H1 (cell line): ENCODE measurements around the gene NEB. TPM values are rescaled to one million over a fixed set of nuclear protein-coding genes. Genes with fewer than 3 reads are reported as not detected.

Experiments
- CTCF ChIA-PET: fragments of 300-600 bp; sonication (Branson Sonifier 250); formaldehyde crosslinking; loops from one replicate; lab custom pipeline; 2021; ENCODE audit not compliant: partially characterized antibody; lab: Charles Lee
- POLR2A ChIA-PET: fragments of 300-600 bp; sonication (Branson Sonifier 250); formaldehyde crosslinking; loops from one replicate; lab custom pipeline; 2021; ENCODE audit warnings: inconsistent platforms; ENCODE audit not compliant: partially characterized antibody; lab: Charles Lee
- DNase-seq, 2 experiments: peaks; one replicate each; pipeline versions ENCODE4 v3.0.0 to v3.0.0-alpha.2; 2010 to 2022; ENCODE audit warnings: low spot score in 2 of 2, low read depth in 1 of 2, mixed read lengths in 1 of 2
- FAIRE-seq: peaks from 2 replicates; lab custom pipeline; 2011; peaks lifted over from hg19 to GRCh38; lab: Jason Lieb, UNC
- H2AFZ ChIP-seq: 2 replicates; pipeline ENCODE4 v1.8.1; 2012; ENCODE audit warnings: low read length, inconsistent platforms
- H2AK5ac ChIP-seq: 2 replicates; pipeline ENCODE4 v1.6.1; 2013; ENCODE audit warnings: low read depth, low read length
- H2BK120ac ChIP-seq: replicated peaks from 2 replicates; pipeline ENCODE3; 2013; ENCODE audit warnings: low read depth, low read length, inconsistent platforms
- H2BK12ac ChIP-seq: 2 replicates; pipeline ENCODE4 v1.6.1; 2013; ENCODE audit warnings: low read depth, low read length
- H2BK15ac ChIP-seq: 2 replicates; pipeline ENCODE4 v1.6.1; 2013; ENCODE audit warnings: low read length
- H2BK20ac ChIP-seq: 2 replicates; pipeline ENCODE4 v1.6.1; 2013; ENCODE audit warnings: low read length
- H2BK5ac ChIP-seq: 2 replicates; pipeline ENCODE4 v1.6.1; 2013; ENCODE audit warnings: low read depth, low read length
- H3K14ac ChIP-seq: 2 replicates; pipeline ENCODE4 v1.6.1; 2013; ENCODE audit warnings: inconsistent platforms; ENCODE audit not compliant: insufficient read length
- H3K18ac ChIP-seq: 2 replicates; pipeline ENCODE4 v1.6.1; 2013; ENCODE audit warnings: low read length; ENCODE audit errors: extremely low read depth
- H3K23ac ChIP-seq: 2 replicates; pipeline ENCODE4 v1.6.1; 2013; ENCODE audit warnings: inconsistent platforms; ENCODE audit not compliant: insufficient read length
- H3K23me2 ChIP-seq: 2 replicates; pipeline ENCODE4 v1.6.1; 2013; ENCODE audit warnings: low read depth, low read length
- H3K27ac ChIP-seq: 2 replicates; pipeline ENCODE4 v1.6.1; 2011; ENCODE audit warnings: low read depth, low read length, inconsistent platforms
- H3K27me3 ChIP-seq, 4 experiments: replicated peaks in 1 of 4; 1 replicate in 1 of 4; 2 replicates in 3 of 4; pipeline versions ENCODE4 v1.6.1 to v1.8.1; 2011 to 2013; ENCODE audit warnings: low read length in 3 of 4, mild to moderate bottlenecking in 3 of 4, inconsistent platforms in 2 of 4, mixed read lengths in 2 of 4, moderate library complexity in 1 of 4; ENCODE audit not compliant: control insufficient read depth in 3 of 4, insufficient read depth in 3 of 4; ENCODE audit errors: extremely low read depth in 1 of 4
- H3K36me3 ChIP-seq, 4 experiments: 2 replicates each; pipeline versions ENCODE4 v1.6.1 to v1.8.1; 2011 to 2013; ENCODE audit warnings: mild to moderate bottlenecking in 4 of 4, low read length in 3 of 4, moderate library complexity in 2 of 4, control low read depth in 1 of 4, inconsistent platforms in 1 of 4; ENCODE audit not compliant: insufficient read depth in 4 of 4, control insufficient read depth in 2 of 4
- H3K4ac ChIP-seq: replicated peaks from 2 replicates; pipeline ENCODE3; 2013; ENCODE audit warnings: low read length, low read depth, mixed read lengths, inconsistent platforms; ENCODE audit not compliant: insufficient read length
- H3K4me1 ChIP-seq, 4 experiments: replicated peaks in 1 of 4; 1 replicate in 1 of 4; 2 replicates in 3 of 4; pipeline versions ENCODE4 v1.6.1 to v1.8.1; 2011 to 2013; ENCODE audit warnings: low read length in 3 of 4, inconsistent platforms in 2 of 4, mixed read lengths in 1 of 4; ENCODE audit not compliant: insufficient read depth in 4 of 4, control insufficient read depth in 3 of 4
- H3K4me2 ChIP-seq, 2 experiments: 2 replicates each; pipeline versions ENCODE4 v1.6.1 to v1.8.1; 2011 to 2013; ENCODE audit warnings: low read depth in 2 of 2, low read length in 2 of 2, control low read depth in 1 of 2, inconsistent platforms in 1 of 2, mild to moderate bottlenecking in 1 of 2; ENCODE audit not compliant: insufficient read depth in 1 of 2
- H3K4me3 ChIP-seq, 4 experiments: fragments of 200-600, 300-600 bp in 1 of 4; sonication (generic), shearing (Covaris generic), sonication (Bioruptor Twin) in 1 of 4; 2 replicates each; pipeline versions ENCODE4 v1.5.1 to v1.8.1; 2011 to 2016; ENCODE audit warnings: low read length in 4 of 4, low read depth in 3 of 4, control low read depth in 2 of 4, inconsistent platforms in 2 of 4, mild to moderate bottlenecking in 2 of 4, mixed read lengths in 1 of 4, moderate library complexity in 1 of 4; ENCODE audit not compliant: insufficient read depth in 2 of 4; ENCODE audit errors: extremely low read depth in 1 of 4
- H3K56ac ChIP-seq: replicated peaks from 2 replicates; pipeline ENCODE3; 2013; ENCODE audit warnings: low read depth, mild to moderate bottlenecking, mixed read lengths, low read length, inconsistent platforms; ENCODE audit not compliant: insufficient read length
- H3K79me1 ChIP-seq: 2 replicates; pipeline ENCODE4 v1.6.1; 2013; ENCODE audit warnings: low read depth, low read length, control low read depth
- H3K79me2 ChIP-seq, 2 experiments: 2 replicates each; pipeline versions ENCODE4 v1.6.1 to v1.8.1; 2012 to 2013; ENCODE audit warnings: low read length in 2 of 2, mild to moderate bottlenecking in 2 of 2, inconsistent platforms in 1 of 2; ENCODE audit not compliant: insufficient read depth in 2 of 2, control insufficient read depth in 1 of 2
- H3K9ac ChIP-seq, 4 experiments: replicated peaks in 1 of 4; 1 replicate in 1 of 4; 2 replicates in 3 of 4; pipeline versions ENCODE4 v1.6.1 to v1.8.1; 2011 to 2013; ENCODE audit warnings: low read depth in 3 of 4, low read length in 3 of 4, control low read depth in 2 of 4, mild to moderate bottlenecking in 2 of 4, moderate library complexity in 2 of 4, inconsistent platforms in 1 of 4; ENCODE audit errors: extremely low read depth in 1 of 4
- H3K9me3 ChIP-seq, 2 experiments: 2 replicates each; pipeline versions ENCODE4 v1.6.1 to v1.8.1; 2012 to 2013; ENCODE audit warnings: mild to moderate bottlenecking in 2 of 2, moderate library complexity in 2 of 2, control low read depth in 1 of 2, inconsistent platforms in 1 of 2, low read depth in 1 of 2, low read length in 1 of 2, mixed read lengths in 1 of 2; ENCODE audit not compliant: insufficient read depth in 2 of 2
- H4K20me1 ChIP-seq, 2 experiments: replicated peaks in 1 of 2; 2 replicates each; pipeline versions ENCODE3 to v1.8.1; 2011 to 2013; ENCODE audit warnings: inconsistent platforms in 2 of 2, low read length in 2 of 2, mild to moderate bottlenecking in 1 of 2; ENCODE audit not compliant: insufficient read depth in 2 of 2, control insufficient read depth in 1 of 2
- H4K5ac ChIP-seq: 2 replicates; pipeline ENCODE4 v1.6.1; 2013; ENCODE audit warnings: low read length, low read depth, mixed read lengths, inconsistent platforms; ENCODE audit not compliant: insufficient read length
- H4K8ac ChIP-seq: 2 replicates; pipeline ENCODE4 v1.8.0; 2013; ENCODE audit warnings: mild to moderate bottlenecking, moderate library complexity, low read length, inconsistent platforms; ENCODE audit not compliant: insufficient read depth; ENCODE audit errors: extremely low read depth
- H4K91ac ChIP-seq: replicated peaks from 2 replicates; pipeline ENCODE3; 2013; ENCODE audit warnings: low read length, mixed read lengths, inconsistent platforms; ENCODE audit not compliant: insufficient read length
- CHD2 ChIP-seq: IDR thresholded peaks from 2 replicates; pipeline ENCODE4 v1.6.1; 2012; ENCODE audit warnings: low read length, improper control_type of control experiment
- CTBP2 ChIP-seq: IDR thresholded peaks from 2 replicates; pipeline ENCODE4 v1.7.0; 2011; ENCODE audit warnings: borderline replicate concordance, mild to moderate bottlenecking, moderate library complexity, mixed read lengths, low read length; ENCODE audit not compliant: insufficient read depth, insufficient read length
- EGR1 ChIP-seq: IDR thresholded peaks from 2 replicates; pipeline ENCODE4 v1.6.1; 2011; ENCODE audit warnings: low read depth, low read length, borderline replicate concordance
- PHF8 ChIP-seq: fragments of 200-600 bp; sonication (generic); conservative IDR thresholded peaks from 2 replicates; pipeline ENCODE4 v1.7.1; 2012; ENCODE audit warnings: low read depth, mild to moderate bottlenecking, inconsistent platforms, low read length, moderate library complexity
- SAP30 ChIP-seq: fragments of 300-600 bp; sonication (generic); IDR thresholded peaks from 2 replicates; pipeline ENCODE4 v1.7.1; 2012; ENCODE audit warnings: low read length, moderate library complexity, mild to moderate bottlenecking, inconsistent platforms; ENCODE audit not compliant: insufficient read depth, insufficient replicate concordance
- SIRT6 ChIP-seq: IDR thresholded peaks from one replicate; pipeline ENCODE4 v1.7.1; 2012; ENCODE audit warnings: low read length, inconsistent platforms
- SIX5 ChIP-seq: IDR thresholded peaks from 2 replicates; pipeline ENCODE4 v1.6.1; 2011; ENCODE audit warnings: mild to moderate bottlenecking, low read depth, low read length
- TAF1 ChIP-seq: IDR thresholded peaks from 2 replicates; pipeline ENCODE4 v1.6.1; 2011; ENCODE audit warnings: mild to moderate bottlenecking, low read depth, low read length
- TAF7 ChIP-seq: optimal IDR thresholded peaks from 2 replicates; pipeline ENCODE3; 2011; ENCODE audit warnings: low read depth, mild to moderate bottlenecking, inconsistent platforms, low read length, moderate library complexity, borderline replicate concordance
- TBP ChIP-seq: IDR thresholded peaks from 2 replicates; pipeline ENCODE4 v1.6.1; 2011; ENCODE audit warnings: low read depth, low read length, improper control_type of control experiment
- TCF12 ChIP-seq: IDR thresholded peaks from 2 replicates; pipeline ENCODE4 v1.6.1; 2011; ENCODE audit warnings: low read depth, mild to moderate bottlenecking, low read length
- TEAD4 ChIP-seq: IDR thresholded peaks from 2 replicates; pipeline ENCODE4 v1.6.1; 2012; ENCODE audit warnings: low read depth, low read length, inconsistent platforms, mixed read lengths
- WGBS, 2 experiments: shearing (Covaris generic) in 1 of 2; methylation state at CpG; one replicate each; pipeline versions ENCODE4 v1.1.6 to v1.1.7; 2013 to 2015; ENCODE audit warnings: low lambda C conversion rate in 2 of 2, mixed read lengths in 2 of 2, inconsistent platforms in 1 of 2, low coverage in 1 of 2, missing lambda C conversion rate in 1 of 2; ENCODE audit not compliant: insufficient replicate concordance in 2 of 2, insufficient coverage in 1 of 2, insufficient read length in 1 of 2; ENCODE audit errors: extremely low coverage in 1 of 2, missing lambda C conversion rate in 1 of 2; 5-methylcytosine and 5-hydroxymethylcytosine counted together
- polyA plus RNA-seq, 7 experiments: library from polyadenylated mRNA; depleted of rRNA in 3 of 7; stranded (reverse) in 5 of 7; unstranded in 2 of 7; fragments of >200 nt in 5 of 7; fragments of 200-250 nt in 2 of 7; gene quantifications; 1 replicate in 5 of 7; 2 replicates in 1 of 7; 4 replicates in 1 of 7; pipeline versions ENCODE4 v1.2.1 to v1.2.3, GENCODE V29; 2011 to 2013; ENCODE audit warnings: missing spikeins in 2 of 7, mixed read lengths in 2 of 7
- total RNA-seq: library from RNA; stranded (reverse); fragmentation: NEBNext Ultra II Directional; extraction: Animal tissue kit (Norgen Biotek cat#: 25700); gene quantifications from 2 replicates; pipeline ENCODE4 v1.2.1, GENCODE V29; 2021
- TF ChIP-seq, protein P1 (sequence below): IDR thresholded peaks from 2 replicates; pipeline ENCODE4 v1.6.1; 2012; ENCODE audit warnings: low read length, inconsistent platforms

NEB gene
- total and polyA plus RNA-seq, 2 of the 8 experiments (the other 6 are each of a cell fraction or from before 2014, with no cell fraction given) = 1.4 to 2.5 TPM

DNA sequence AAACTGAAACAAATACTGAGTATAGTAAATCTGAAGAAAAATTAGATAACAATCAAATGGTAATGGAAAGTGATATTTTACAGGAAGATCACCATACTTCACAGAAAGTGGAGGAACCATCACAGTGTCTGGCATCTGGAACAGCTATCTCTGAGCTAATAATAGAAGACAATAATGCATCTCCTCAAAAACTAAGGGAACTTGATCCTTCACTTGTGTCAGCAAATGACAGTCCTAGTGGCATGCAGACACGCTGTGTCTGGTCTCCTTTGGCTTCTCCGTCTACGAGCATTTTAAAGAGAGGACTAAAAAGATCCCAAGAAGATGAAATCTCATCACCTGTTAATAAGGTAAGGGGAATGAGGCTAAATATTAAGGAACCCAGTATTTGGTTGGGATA is 268.5 kb downstream of the NEB start:
- H2AK5ac ChIP-seq = no peak overlapping the region
- peaks cover 0 to 23% of the 10 kb centered on the region in 2 experiments; a peak in 1 of 4 replicates for H3K79me2 ChIP-seq
- no peak overlapping the region for H3K4me3 ChIP-seq
- no peaks in the 10 kb centered on the region for H3K23me2 ChIP-seq
- H3K56ac ChIP-seq = no peak overlapping the region
- H4K8ac ChIP-seq = no peak overlapping the region
- CTCF ChIA-PET = interaction anchor here (0.7 to 1.0 kb wide), 2 partner anchors 28 to 31 kb away, joined by 4 read pairs; no protein-coding TSS in a partner anchor
- no peak overlapping the region for H4K91ac ChIP-seq
- DNase-seq (no peak), FAIRE-seq (no peak)
- H2BK12ac ChIP-seq = no peak overlapping the region
- H2BK120ac ChIP-seq = no peak overlapping the region
- H3K18ac ChIP-seq = no peak overlapping the region
- peaks cover 0 to 2% (median 0%) of the 10 kb centered on the region in 4 experiments; a peak in 1 of 7 replicates for H3K27me3 ChIP-seq
- no peaks in the 10 kb centered on the region for H3K9me3 ChIP-seq
- H3K27ac ChIP-seq = no peak overlapping the region
- no peak overlapping the region for H4K5ac ChIP-seq
- no peak overlapping the region for H2BK15ac ChIP-seq
- no peak overlapping the region for H2BK20ac ChIP-seq
- no peaks in the 10 kb centered on the region for H3K4me1 ChIP-seq
- no peak overlapping the region for H3K4ac ChIP-seq
- POLR2A ChIA-PET = no interaction called here
- no peak overlapping the region for H3K14ac ChIP-seq
- H3K4me2 ChIP-seq = no peak overlapping the region
- H4K20me1 ChIP-seq = no peaks in the 10 kb centered on the region
- H3K9ac ChIP-seq = no peak overlapping the region
- 95% methylated on average over 3 of the region's 3 CpGs; no CpG with 5 or more reads in 1 of the 2 experiments for WGBS, 2 experiments
- no peak overlapping the region for H3K23ac ChIP-seq
- H3K79me1 ChIP-seq = no peaks in the 10 kb centered on the region
- no peak overlapping the region for H2BK5ac ChIP-seq
- no peak overlapping the region for H2AFZ ChIP-seq
- H3K36me3 ChIP-seq = peaks cover 40 to 100% (median 83%) of the 10 kb centered on the region in 4 experiments
- no peak for TF ChIP-seq TAF7
- no peak for TF ChIP-seq TBP
- TF ChIP-seq PHF8 = no peak
- no peak for TF ChIP-seq CHD2
- no peak for TF ChIP-seq TCF12
- no peak for TF ChIP-seq SAP30
- TF ChIP-seq SIX5 = no peak
- no peak for TF ChIP-seq SIRT6
- no peak for TF ChIP-seq TEAD4
- no peak for TF ChIP-seq EGR1
- no peak for TF ChIP-seq TAF1
- no peak for TF ChIP-seq CTBP2
- TF ChIP-seq, protein P1, sequence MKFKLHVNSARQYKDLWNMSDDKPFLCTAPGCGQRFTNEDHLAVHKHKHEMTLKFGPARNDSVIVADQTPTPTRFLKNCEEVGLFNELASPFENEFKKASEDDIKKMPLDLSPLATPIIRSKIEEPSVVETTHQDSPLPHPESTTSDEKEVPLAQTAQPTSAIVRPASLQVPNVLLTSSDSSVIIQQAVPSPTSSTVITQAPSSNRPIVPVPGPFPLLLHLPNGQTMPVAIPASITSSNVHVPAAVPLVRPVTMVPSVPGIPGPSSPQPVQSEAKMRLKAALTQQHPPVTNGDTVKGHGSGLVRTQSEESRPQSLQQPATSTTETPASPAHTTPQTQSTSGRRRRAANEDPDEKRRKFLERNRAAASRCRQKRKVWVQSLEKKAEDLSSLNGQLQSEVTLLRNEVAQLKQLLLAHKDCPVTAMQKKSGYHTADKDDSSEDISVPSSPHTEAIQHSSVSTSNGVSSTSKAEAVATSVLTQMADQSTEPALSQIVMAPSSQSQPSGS = no peak
